VCaP (cell line): Measurements from ENCODE around the gene URB1.

Source experiments
- H3K27ac ChIP-seq: fragments of 450-650 bp; 2 replicates; pipeline ENCODE4 v1.5.1; 2017
- CTCF ChIP-seq: fragments of 450-650 bp; conservative IDR thresholded peaks from 2 replicates; pipeline ENCODE4 v1.5.1; 2017; ENCODE audit warnings: mild to moderate bottlenecking, moderate library complexity

The URB1 gene

GRCh38 chr21:32380940-32381339 is 11.9 kb downstream of the URB1 start:
- no peak for TF ChIP-seq CTCF
- peak overlapping the region; percentile 77 for H3K27ac ChIP-seq

DNA sequence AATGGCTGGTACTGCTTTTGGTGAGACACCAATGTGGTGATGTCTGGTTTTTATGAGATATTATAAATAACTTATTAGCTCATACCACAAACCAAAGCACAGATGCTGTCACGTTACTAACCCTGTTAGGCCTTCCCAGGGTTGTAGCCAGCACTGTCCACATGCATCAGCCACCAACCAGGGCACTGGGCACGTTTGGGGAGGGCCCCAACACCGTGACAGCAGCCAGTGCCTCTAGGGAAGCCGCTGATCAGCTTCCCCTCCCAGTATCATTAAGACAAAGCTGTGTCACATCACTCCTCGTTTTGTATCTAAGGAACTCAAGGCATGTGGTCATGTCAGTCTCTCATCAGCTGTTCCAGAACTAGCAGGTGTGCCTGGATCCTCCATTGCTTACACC is 13.9 kb downstream of the URB1 start:
- H3K27ac ChIP-seq, result no peak overlapping the region
- TF ChIP-seq CTCF, result no peak

GRCh38 chr21:32377991-32378390 is 14.8 kb downstream of the URB1 start:
- no peak overlapping the region for H3K27ac ChIP-seq
- no peak for TF ChIP-seq CTCF

DNA sequence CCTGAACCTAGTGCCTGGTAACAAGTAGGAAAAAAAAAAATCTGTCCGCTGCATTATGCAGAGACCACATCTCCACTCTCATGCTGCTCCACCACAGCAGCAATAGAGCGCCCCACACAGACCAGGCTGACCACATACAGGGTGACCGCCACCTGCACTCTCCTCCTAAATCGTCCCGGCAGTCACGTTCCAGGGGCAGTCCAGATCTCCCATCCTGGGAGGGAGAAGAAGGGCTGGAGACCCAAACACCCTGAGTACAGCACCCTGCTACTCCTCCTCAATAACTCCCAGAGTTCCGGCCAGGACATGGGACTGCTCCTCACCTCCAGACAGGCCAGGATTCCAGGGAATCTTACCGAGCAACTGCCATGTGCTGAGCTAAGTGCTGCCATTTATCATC is 15.3 kb downstream of the URB1 start:
- no peak for TF ChIP-seq CTCF
- H3K27ac ChIP-seq, result no peak overlapping the region

DNA sequence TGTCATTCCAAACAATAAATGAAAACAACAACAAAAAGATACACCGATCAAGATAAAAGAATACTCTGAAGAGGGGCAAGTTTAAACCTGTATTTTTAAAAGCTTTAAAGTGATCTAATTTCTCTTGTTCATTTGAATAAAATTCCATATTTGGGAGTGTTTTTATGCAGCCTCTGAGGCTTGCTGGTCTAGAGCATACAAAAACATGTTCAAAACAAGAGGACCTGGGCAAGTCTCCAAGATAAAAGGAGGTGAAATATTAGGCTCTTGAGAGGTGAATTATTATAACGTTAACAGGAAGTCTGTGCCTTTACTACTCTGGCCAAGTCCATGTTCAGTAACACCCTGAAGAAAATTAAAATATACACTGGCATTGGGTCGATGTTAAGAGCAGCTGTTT is 20.1 kb downstream of the URB1 start:
- peak overlapping the region; percentile 71 for H3K27ac ChIP-seq
- TF ChIP-seq CTCF, result no peak

DNA sequence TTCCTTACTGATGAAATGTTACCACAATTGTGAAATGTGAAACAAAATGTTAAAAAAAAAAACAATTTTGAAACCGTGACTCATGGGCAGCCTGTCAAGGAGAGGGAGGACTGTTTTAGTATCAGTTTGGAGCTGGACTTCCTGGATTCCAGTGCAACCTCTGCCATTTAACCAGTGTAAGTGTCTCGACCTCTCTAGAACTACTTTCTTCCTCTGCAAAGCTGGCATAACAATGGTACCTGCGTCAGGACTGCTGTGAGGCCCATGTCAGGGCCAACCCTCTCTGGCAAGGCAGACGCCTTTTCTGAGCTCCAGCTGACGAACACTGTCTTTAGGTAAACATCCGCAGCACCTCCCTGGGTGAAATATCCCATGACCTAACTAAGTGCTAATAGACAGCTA is 20.9 kb downstream of the URB1 start:
- peak overlapping the region; percentile 71 for H3K27ac ChIP-seq
- TF ChIP-seq CTCF, result no peak

DNA sequence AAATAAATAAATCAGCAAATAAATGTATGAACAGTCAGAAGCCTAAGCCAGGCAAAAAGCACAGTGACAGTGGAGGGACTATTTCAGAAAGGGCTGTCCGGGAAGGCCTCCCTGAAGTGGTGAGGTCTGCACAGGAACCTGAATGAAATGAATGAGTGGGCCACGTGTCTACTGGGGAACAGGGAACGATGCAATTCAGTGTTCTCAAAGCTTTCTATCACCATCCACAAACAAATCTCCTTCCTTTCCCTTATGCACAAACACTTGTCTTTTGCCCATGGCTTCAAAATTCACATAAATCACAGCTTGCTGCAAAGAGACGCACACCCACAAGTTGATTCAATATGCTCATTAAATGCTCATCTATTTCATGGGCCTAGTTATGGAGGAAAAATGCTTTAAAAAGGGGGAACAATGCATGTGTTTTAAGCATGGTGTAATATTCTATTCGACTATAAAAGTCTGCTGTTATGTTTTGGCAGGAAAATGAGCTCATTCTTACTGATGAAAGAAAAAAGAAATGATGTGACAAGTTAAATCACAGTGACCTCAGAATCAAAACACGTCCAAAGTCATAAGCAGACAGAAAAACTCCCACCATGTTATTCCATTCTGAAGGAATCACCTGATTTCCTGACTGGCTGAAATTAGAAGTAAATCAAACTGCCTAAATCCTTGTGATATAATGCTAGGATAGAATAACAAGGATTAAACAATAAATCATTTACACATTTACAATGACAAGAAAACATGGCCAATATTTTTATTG is 21.6 kb downstream of the URB1 start:
- peak overlapping the region; percentile 71 for H3K27ac ChIP-seq
- no peak for TF ChIP-seq CTCF

- peak overlapping the region; percentile 41 for H3K27ac ChIP-seq
These were observed 23.9 kb downstream of the URB1 start for GRCh38 chr21:32368961-32369360.
